Measurements from ENCODE around the gene C1orf21. TPM values are rescaled to one million over a fixed set of nuclear protein-coding genes. Genes with fewer than 3 reads are reported as not detected.

The C1orf21 gene
- total RNA-seq, 1 donor = 17.0 TPM

DNA sequence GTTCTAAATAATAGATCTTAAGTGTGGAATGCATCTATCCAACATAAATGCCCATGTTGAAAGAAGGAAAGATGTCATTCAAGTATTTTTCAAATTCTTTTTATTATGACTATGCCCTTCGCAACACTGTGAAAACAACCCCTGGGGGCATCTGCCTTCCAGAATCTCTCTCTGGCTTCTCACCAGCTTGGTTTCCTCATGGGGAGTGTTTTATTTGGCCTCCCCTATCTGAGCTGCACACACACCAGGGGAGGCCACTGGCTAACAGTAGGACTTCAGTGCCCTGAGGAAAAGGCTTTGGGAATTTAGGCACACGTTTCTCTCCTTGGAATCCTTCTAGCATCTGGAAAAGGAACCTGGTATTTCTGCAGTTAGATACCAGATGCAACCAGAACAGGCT, 237.2 kb downstream of the C1orf21 start:
- H3K27me3 ChIP-seq (ENCODE audit: insufficient read depth, low read length) = no peaks in the 10 kb centered on the region
- H3K4me1 ChIP-seq (ENCODE audit: insufficient read depth, low read length) = peaks cover 11% of the 10 kb centered on the region
- H3K36me3 ChIP-seq (ENCODE audit: insufficient read depth, low read length) = no peaks in the 10 kb centered on the region
- H3K4me3 ChIP-seq (ENCODE audit: insufficient read depth, low read length) = no peak overlapping the region
- no peaks in the 10 kb centered on the region for H3K9me3 ChIP-seq (ENCODE audit: low read depth, low read length)
- H3K4me2 ChIP-seq (ENCODE audit: insufficient read depth, low read length) = no peak overlapping the region
- no peak overlapping the region for H2AFZ ChIP-seq (ENCODE audit: low read length)
- no peaks in the 10 kb centered on the region for H3K79me2 ChIP-seq (ENCODE audit: insufficient read depth, low read length)
- TF ChIP-seq, protein P1, sequence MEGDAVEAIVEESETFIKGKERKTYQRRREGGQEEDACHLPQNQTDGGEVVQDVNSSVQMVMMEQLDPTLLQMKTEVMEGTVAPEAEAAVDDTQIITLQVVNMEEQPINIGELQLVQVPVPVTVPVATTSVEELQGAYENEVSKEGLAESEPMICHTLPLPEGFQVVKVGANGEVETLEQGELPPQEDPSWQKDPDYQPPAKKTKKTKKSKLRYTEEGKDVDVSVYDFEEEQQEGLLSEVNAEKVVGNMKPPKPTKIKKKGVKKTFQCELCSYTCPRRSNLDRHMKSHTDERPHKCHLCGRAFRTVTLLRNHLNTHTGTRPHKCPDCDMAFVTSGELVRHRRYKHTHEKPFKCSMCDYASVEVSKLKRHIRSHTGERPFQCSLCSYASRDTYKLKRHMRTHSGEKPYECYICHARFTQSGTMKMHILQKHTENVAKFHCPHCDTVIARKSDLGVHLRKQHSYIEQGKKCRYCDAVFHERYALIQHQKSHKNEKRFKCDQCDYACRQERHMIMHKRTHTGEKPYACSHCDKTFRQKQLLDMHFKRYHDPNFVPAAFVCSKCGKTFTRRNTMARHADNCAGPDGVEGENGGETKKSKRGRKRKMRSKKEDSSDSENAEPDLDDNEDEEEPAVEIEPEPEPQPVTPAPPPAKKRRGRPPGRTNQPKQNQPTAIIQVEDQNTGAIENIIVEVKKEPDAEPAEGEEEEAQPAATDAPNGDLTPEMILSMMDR (IDR thresholded peaks at IDR 0.05; ENCODE audit: extremely low read depth, low read depth, low read length) = no peak
- no peaks in the 10 kb centered on the region for H4K20me1 ChIP-seq (ENCODE audit: insufficient read depth, low read length)
- H3K27ac ChIP-seq (ENCODE audit: low read depth, low read length) = no peak overlapping the region
- DNase-seq (ENCODE audit: insufficient read length, low spot score, missing footprints) = no peak

DNA sequence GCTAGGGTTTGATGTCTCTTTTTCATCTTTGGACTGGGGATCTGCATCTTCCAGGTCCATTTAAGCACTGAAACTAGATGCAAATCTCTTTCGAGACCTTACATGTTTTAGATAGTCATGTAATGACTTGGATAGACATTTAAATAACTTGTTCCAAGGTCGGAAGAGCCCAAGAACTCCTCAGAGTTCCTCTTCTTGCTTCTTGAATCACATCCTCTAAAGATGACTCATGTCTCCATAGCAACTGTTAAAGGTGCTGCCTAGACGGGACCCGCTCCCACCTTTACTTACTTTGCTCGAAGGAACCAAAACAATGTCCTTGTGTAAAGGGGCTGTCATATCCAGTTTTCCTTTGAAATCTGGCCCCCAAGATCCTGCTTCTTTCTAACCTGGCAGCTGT, 237.8 kb downstream of the C1orf21 start:
- Histone ChIP-seq H3K9me3 (ENCODE audit: low read depth, low read length) (no peaks in the 10 kb centered on the region), H3K27ac (ENCODE audit: low read depth, low read length) (no peak overlapping the region), H3K4me2 (ENCODE audit: insufficient read depth, low read length) (no peak overlapping the region), H4K20me1 (ENCODE audit: insufficient read depth, low read length) (no peaks in the 10 kb centered on the region), H3K4me1 (ENCODE audit: insufficient read depth, low read length) (peaks cover 11% of the 10 kb centered on the region), H3K79me2 (ENCODE audit: insufficient read depth, low read length) (no peaks in the 10 kb centered on the region), H3K36me3 (ENCODE audit: insufficient read depth, low read length) (no peaks in the 10 kb centered on the region), H2AFZ (ENCODE audit: low read length) (no peak overlapping the region), H3K27me3 (ENCODE audit: insufficient read depth, low read length) (no peaks in the 10 kb centered on the region), H3K4me3 (ENCODE audit: insufficient read depth, low read length) (no peak overlapping the region)
- TF ChIP-seq, protein P1 (IDR thresholded peaks at IDR 0.05; ENCODE audit: extremely low read depth, low read depth, low read length) = no peak
- peak; percentile 37 for DNase-seq (ENCODE audit: insufficient read length, low spot score, missing footprints)

DNA sequence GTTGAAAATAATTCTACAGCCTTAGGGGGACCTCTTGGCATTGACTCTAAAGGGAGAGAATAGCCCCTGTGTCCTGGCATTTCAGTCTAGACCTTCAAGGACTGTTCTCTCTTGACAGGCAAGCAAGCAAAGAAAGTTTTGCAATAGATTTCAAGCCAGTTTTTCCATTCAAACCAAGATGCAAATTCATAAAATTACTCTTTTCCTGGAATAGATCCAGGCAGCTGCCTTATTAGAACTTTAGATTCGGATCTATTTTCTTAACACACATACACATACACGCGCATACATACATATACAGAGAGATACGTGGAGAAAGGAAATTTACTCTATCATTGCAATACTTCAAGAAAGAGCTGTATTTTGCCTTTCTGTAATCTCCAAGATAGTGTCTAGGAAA, 238.4 kb downstream of the C1orf21 start:
- Histone ChIP-seq H3K27me3 (ENCODE audit: insufficient read depth, low read length) (no peaks in the 10 kb centered on the region), H3K4me2 (ENCODE audit: insufficient read depth, low read length) (no peak overlapping the region), H3K27ac (ENCODE audit: low read depth, low read length) (no peak overlapping the region), H3K79me2 (ENCODE audit: insufficient read depth, low read length) (no peaks in the 10 kb centered on the region), H2AFZ (ENCODE audit: low read length) (no peak overlapping the region), H4K20me1 (ENCODE audit: insufficient read depth, low read length) (no peaks in the 10 kb centered on the region), H3K4me1 (ENCODE audit: insufficient read depth, low read length) (peaks cover 11% of the 10 kb centered on the region), H3K36me3 (ENCODE audit: insufficient read depth, low read length) (no peaks in the 10 kb centered on the region), H3K4me3 (ENCODE audit: insufficient read depth, low read length) (no peak overlapping the region), H3K9me3 (ENCODE audit: low read depth, low read length) (no peaks in the 10 kb centered on the region)
- no peak for DNase-seq (ENCODE audit: insufficient read length, low spot score, missing footprints)
- TF ChIP-seq, protein P1 (IDR thresholded peaks at IDR 0.05; ENCODE audit: extremely low read depth, low read depth, low read length) = no peak

DNA sequence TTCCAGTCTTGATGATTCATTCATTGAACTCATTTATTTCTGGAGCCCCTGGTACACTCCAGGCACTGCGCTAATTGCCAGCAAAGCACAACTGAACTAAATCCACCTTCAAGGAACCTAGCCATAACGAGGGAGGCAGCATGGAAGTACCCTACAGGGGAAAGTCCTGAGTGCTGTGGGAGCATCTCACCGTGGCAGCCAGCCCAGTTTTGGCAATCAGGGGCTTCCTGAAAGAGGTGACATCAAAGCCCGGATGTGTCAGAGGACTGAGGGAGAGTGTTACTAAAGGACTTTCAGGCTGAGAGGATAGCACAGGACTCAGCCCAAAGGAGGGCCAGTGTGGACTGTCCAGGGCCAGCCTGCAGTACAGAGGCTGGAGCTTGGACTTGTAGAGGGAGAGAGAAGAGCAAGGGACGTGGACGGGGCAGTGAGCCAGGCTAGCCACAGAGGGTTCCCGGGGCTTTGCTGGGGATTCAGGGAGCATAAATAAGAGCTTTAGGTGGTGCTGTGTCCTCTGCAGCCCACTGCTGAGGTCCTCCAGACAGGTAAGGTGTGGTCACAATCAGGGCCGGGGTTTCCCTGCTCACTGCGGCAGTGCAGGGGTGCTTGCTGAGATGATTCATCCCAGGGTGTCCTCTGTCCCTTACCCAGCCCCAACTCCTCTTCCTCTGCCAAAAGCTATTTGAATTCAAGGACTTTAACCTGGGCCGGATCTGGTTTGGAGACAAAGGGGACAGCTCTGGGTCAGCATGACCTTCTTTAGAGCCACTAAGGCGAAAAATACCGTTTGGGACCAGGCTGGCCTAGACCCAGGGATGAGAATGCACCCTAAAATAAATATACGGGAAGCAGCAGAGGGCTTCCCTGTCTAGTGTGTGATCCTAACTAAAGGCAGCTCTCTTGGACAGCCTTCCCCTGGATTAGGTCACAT, 239.5 kb downstream of the C1orf21 start:
- H3K9me3 ChIP-seq (ENCODE audit: low read depth, low read length) = no peaks in the 10 kb centered on the region
- no peak overlapping the region for H3K27ac ChIP-seq (ENCODE audit: low read depth, low read length)
- H3K4me2 ChIP-seq (ENCODE audit: insufficient read depth, low read length) = no peak overlapping the region
- no peaks in the 10 kb centered on the region for H3K27me3 ChIP-seq (ENCODE audit: insufficient read depth, low read length)
- DNase-seq (ENCODE audit: insufficient read length, low spot score, missing footprints) = no peak
- H3K4me3 ChIP-seq (ENCODE audit: insufficient read depth, low read length) = no peak overlapping the region
- no peak overlapping the region for H2AFZ ChIP-seq (ENCODE audit: low read length)
- no peaks in the 10 kb centered on the region for H4K20me1 ChIP-seq (ENCODE audit: insufficient read depth, low read length)
- TF ChIP-seq, protein P1 (IDR thresholded peaks at IDR 0.05; ENCODE audit: extremely low read depth, low read depth, low read length) = no peak
- no peaks in the 10 kb centered on the region for H3K79me2 ChIP-seq (ENCODE audit: insufficient read depth, low read length)
- H3K4me1 ChIP-seq (ENCODE audit: insufficient read depth, low read length) = peaks cover 8% of the 10 kb centered on the region
- H3K36me3 ChIP-seq (ENCODE audit: insufficient read depth, low read length) = no peaks in the 10 kb centered on the region
